Raji (cell line): Measurements from ENCODE around the gene HOXB6.

Experiments
- POLR2A ChIP-seq: IDR thresholded peaks from 2 replicates; pipeline ENCODE4 v1.6.1; 2011; ENCODE audit warnings: low read depth, low read length, control low read depth; ENCODE audit not compliant: insufficient read depth

The HOXB6 gene

DNA sequence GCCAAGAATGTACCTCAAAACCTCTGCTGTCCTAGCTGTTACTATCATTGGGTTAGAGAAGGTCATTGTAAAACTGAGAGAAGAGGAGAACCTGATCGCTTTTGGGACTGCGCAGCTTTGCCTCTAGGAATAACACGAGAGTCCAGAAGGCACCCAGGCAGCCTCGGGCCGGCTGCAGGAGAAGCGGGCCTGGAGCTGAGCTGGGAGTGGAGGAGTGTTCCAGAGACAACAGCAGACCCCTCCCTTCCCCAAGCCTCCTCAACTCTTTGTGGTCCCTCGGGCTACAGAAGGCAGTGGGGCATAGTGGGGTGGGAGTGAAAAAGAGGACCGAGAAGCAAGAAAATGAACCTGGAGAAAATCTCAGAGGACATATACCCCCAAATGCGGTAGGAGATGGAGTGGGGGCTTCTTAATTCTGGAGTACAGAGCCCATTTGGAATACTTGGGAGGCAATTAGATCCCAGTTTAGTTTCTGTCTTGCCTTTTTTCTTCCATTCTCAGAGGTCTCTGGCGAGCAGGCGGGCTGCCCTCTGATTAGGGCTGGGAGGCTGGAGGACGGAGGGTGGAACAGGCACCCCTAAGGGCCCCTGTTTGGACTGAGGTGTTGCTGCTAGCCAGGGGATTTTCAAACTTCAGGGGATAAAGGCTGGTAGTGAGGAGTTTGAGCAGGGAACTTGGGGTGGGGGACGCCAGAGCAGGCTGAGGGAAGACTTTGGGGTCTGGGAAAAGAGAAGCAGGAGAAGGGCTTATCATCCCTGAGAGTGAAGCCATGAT lies 46.5 kb downstream of the HOXB6 start:
- no peak for TF ChIP-seq POLR2A

DNA sequence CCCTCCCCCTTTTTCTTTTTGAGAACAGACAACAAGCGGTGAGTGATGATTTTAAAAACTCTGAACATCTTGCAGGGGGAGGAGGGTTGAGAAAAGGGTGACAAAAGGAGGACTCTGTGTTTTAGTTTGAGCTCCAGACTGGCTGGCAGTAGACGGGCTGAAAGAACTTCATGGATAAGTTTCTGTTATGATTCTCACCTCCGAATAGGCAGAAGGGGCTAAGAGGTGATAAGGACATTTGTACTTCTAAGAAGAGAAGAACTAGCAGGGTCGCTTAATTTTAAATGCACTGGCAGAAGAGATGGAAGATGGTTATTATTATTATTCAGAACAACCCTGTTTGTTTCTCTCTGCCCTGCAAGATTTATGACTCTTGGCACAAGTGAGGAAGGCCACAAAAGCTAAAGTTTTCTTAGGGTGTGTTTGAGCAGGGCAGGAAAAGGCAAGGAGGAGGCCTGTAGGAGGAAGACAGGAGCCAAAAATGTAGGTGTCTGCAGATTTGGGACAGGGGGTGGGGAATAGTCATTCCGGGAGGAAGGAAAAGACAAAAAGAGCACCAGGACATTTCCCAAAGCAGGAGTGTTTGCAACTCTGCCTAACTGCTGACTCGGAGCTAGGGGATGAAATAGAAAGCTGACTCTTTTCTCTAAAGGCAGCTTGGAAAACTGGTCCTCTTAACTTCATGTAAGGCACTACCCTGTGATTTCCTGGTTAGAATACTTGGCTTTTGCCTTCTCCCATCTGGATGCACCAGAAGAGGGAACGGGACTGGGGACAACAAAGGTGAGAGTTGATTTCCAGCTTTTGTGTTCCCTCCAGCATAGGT lies 48.0 kb downstream of the HOXB6 start:
- no peak for TF ChIP-seq POLR2A

DNA sequence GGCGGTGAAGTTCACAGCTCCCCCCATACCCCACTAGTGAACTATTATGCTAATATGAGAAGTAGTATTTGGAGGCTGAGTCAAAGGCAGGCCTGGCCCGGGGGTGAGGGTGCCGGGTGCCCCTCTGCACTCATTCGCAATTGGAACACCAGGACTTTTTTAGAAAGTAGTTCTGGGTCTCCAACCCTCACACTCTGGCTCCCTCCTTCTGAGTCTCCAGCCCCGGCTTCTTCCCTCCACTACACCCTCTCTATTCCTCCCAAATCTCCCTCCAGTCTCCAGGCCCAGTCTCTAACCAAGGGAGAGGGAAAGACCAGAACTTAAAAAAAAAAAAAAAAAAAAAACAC lies 48.6 kb downstream of the HOXB6 start:
- no peak for TF ChIP-seq POLR2A

DNA sequence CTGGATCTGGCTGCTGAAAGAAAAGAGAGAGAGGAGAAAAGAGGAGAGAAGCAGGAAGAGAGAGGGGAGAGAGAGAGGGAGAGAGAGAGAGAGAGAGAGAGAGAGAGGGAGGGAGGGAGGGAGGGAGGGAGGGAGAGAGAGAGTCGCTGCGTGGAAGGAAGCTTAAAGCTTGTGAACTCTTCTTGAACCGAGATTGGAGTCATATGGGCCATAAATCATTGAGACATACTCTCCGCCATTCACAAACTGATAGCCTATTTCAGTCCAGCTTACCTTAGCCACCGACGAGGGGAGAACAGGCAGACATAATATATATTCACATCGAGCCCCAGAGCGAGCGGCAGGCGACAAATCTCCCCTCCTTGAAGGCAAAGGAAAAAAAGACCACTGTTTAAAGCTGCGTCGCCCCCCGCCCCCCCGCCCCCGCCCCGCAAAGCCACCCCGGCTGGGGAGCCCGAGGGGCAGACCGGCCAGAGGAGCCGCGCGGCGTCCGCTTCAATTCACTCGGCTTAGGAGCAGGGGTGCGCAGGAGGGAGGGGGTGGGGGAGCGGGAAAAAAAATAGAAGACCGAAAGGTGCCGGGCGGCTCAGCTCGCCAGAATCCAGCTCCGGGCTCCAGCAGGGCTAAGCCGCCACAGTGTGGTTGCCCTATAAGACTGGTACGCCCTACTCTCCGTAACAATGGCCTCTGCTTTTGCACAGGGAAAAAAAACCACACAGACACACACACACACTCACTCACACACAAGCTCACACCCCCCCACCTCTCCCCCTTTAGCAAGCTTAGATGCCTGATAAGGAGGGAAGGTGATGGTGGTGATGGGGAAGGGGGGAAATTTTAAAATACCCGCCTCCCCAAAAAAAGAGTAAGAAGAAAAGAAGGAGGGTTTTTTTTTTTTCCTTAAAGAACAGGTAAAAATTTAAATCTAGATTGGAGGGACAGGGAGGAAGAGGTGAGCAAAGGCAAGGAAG lies 49.2 kb downstream of the HOXB6 start:
- TF ChIP-seq POLR2A: no peak

DNA sequence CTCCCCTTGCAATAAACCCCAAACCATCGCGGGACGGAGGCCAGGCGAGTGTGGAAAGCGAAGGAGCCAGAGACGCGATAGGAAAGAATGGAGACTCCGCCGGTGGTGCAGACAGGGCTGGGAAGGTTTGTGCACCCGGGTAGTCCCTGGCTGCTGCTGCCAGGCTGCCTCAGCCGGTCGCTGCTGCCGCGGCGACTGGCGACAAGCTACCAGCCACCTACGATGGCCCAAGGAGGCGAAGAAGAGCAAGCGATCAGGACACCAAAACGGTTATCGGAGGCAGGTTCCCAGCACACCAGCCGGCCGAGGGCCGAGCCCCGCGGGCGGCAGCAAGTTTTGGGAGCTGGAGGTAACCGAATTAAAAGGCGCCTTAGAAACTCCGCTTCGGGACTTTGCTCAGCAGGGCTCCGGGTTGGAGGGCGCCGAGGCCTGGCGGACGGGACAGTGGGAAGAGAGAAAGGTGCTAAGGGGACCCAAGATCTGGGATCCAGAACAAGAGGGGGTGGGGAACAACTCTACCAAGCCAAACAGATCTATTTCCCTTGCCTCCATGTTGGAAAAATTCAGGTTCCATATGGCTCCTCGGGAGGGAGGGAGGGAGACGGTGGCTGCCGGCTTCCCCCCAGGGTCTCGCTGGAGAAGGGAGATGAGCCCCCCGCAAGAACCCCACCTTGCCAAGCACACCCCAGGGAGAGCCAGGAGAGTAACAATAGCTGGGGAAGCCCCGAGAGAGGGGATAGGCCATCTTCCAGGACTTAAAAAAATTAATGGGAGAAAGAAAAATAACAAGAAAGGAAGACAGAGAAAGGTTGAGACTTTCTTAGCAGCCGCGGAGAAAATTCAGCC lies 50.2 kb downstream of the HOXB6 start:
- no peak for TF ChIP-seq POLR2A

DNA sequence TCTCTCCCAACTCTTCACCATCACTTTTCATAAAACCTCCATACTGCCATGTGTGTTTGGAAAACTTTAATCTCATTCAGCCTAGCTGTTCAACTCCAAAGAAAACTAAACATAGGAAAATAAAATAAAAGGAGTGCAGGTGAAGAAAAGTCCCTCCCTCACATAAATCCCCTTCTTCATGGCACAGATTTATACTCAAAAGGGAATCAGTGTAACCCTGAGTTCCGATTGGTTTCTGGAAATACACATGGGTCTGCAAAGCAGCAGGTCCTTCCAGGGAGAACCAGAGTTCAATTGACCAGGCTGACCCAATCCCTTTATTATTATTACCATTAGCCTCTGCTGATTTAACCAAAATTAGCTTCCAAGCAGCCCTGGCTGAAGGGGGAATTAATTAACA lies 51.0 kb downstream of the HOXB6 start:
- TF ChIP-seq POLR2A: no peak

DNA sequence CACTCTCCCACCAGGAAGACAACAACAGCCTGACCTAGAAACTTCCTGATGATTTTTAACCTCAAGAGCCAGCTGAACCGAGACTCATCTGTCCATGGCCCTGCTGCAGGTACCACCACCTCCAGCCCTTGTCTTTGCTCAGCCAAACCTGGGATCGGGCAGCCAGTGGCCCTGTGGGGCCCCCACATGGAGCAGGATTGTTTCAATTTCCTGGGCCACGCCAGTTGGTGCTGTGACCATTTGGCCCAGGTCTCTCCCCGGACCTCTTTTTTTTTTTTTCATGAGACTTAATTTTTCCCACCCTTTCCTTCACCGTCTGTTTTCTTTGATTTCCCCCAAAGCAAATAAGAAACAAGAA lies 51.6 kb downstream of the HOXB6 start:
- no peak for TF ChIP-seq POLR2A

DNA sequence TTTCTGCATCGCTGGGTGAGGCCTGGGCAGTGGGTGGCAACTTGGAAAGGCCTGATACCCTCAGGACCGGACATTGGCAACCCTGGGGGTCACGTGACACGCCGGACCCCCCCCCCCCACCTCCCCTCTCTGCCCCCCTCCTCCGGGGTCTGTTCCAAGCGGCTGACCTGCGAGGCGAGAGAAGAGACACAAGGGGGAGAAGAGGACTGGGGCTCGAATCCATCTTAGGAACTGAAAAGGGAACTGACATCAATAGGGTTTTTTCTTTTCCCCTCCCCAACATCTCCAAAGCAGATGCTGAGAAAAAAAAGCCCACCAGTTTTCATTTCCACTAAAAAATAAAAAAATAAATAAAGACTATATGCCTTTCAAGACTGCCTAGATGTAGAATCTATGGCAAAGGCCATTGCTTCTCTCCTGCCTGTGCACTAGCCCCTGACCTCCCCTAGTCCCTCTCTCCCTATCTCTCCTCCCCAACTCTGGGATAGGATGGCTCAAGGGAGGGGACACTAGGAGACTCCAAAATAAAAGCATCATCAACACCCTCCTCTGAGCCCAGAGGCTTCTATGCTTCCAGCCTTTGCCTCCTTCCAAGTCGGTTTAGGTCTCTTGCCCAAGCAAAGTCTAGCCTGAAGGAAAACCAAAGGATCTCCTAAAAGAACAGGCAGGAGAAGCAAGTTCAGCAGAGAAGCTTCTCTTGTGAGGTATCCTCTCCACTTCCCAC lies 52.2 kb downstream of the HOXB6 start:
- TF ChIP-seq POLR2A: no peak

DNA sequence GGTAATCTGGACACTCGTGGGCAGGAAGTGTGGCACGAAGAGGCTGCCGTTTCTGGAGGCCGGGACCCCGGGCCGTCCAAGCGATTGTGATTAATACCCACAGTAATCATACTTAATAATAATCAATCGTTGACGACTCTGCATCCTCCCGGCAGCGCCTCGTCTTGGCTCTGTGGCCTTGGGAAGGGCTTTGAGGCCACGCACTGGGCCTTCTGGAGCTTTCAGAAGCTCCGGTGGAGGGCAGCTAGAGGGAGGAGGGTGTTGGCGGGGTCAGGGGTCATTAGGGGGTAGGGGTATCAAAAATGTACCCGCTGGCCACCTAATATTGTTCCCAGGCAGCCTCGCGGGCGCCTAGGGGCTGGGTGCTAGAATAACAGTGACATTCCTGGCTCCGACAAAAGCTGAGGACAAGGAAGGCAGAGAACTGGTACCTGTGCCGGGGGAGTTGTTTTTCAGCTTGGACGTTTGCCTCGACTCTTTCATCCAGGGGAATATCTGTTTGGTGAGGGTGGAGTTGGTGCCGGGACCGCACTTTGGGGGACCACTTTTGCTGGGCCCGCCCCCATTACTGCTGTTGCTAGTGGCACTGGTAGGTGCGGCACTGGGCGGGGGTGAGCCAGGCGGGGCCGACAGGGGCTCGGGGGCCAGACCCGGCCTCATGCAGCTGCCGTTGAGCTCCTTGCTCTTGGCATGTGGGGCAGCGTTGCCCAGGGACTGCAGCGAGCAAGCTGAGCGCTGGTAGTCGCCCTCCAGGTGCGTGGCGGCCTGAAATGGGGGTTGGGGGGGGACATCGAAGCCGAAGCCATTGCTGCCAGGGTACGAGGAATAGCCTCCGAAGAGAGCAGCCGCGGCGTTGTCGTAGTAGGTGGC lies 53.0 kb downstream of the HOXB6 start:
- TF ChIP-seq POLR2A: no peak

DNA sequence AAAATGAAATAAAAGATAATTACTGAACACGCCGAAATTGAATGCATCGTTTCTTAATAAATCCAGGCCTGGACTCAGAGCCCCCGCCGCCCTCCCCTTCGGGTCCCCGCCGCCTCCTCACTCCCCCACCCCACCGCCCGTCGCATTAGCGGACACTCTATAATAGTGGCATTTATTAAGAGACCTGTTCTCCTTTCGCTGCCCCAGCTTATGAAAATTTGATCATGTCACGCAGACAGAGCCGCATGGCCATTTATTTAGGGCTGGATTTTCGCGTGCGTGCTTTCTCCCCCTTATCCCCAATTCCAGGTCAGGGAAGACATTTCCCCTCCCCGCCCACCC lies 53.6 kb downstream of the HOXB6 start:
- TF ChIP-seq POLR2A: no peak

DNA sequence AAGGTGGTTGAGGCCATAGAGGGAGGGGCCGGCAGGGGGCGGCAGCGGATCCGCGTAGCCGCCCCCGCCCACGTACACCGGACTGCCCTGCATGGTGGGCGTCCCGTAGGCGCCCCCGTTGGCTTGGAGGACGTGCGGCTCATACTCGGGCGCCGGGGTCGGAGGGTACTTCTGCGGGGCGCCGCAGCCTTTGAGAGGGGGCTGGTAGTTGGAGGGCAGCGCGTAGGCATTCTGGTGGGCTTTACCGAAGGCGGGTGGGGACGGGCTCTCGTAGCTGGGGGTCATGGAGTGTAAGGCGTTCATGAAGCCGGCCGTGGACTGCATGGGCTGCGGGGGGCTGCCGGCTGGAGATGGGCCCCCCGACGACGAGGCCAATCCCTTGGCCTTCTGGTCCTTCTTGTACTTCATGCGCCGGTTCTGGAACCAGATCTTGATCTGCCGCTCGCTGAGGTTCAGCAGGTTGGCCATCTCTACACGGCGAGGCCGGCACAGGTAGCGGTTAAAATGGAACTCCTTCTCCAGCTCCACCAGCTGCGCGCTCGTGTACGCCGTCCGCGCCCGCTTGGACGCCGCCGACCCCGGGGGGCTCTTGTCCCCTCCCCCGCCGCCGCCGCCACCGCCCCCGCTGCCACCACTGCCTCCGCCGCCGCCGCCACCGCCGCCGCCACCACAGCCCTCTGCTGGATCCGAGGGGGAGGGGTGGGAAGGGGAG lies 54.1 kb downstream of the HOXB6 start:
- no peak for TF ChIP-seq POLR2A

DNA sequence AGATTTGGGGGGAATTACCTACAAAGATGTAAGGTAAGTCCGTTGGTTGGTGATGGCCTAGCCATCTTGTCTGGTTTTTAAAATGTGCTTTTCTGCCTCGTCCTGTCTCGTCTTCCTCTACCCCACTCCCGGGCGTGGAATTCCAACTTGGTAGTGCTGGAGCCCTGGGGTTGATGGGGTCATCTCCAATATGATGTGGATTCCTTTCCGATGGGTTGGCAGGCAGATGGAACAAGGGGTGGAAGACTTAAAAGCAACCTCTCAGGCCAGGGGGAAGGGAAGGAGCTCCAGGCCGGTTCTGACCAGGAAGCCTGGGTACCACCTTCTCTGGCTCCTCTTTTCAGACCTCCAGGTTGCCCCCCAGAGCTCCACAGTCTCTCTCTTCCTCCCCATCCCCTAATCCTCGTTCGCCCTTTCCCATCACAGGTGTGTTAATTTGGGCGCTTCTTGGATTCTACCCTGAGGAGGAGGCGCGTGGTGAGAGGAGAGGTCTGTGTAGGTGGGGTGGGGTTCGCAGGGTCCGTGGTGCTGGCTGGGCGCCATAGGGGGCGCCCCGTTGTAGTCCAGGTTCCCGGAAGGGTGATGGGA lies 54.8 kb downstream of the HOXB6 start:
- no peak for TF ChIP-seq POLR2A
